HG03457 (cell line): ENCODE measurements around the gene LRRTM4.

ENCODE experiments used
- ATAC-seq: cut with Tn5 transposase; IDR thresholded peaks from one replicate; pipeline ENCODE4 v1.9.1; 2021; ENCODE audit warnings: moderate number of reproducible peaks; ENCODE audit not compliant: unreplicated experiment

LRRTM4 gene

GRCh38 chr2:77009307-77009706 is 512.9 kb downstream of the LRRTM4 start:
- ATAC-seq: no peak

- ATAC-seq: no peak
Measured at GRCh38 chr2:77008853-77009252, 513.3 kb downstream of the LRRTM4 start.

DNA sequence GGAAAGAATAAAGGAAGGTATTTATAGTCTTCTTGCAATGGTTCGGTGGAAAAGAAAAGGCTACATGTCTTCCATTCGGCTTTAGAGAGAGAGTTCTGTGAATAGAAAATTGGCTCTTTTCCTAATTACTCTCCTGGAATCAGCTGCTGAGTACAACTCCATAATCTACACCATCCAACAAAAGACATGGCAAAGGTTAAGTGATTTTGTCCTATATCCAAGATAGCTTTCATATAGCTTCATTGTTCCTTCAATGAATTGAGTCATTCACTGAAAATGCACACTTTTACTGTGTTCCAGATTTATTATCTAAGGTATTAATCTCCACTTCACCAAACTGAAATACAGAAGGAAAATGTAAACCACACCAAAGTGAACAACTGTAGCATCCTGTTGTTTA is 514.5 kb downstream of the LRRTM4 start:
- no peak for ATAC-seq

GRCh38 chr2:77005522-77005921 is 516.7 kb downstream of the LRRTM4 start:
- no peak for ATAC-seq

DNA sequence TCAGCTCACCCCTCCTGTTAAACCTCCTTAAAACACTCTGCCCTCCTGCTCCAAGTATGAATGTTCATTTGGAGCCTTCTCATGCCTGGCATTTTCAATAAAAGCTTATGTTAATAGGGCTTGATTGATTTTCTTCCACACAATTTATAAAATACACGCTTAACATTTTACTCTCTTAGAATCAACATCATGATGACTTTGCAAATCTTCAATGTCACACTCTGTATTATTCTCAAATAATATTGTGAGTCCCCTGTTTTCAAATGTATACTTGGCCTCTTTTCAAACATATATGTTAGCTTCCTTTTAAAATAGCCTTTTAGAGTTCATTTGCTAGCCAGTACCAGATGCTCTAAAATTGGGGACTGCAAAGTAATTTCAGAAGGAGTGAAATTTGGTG is 520.3 kb downstream of the LRRTM4 start:
- ATAC-seq: no peak

DNA sequence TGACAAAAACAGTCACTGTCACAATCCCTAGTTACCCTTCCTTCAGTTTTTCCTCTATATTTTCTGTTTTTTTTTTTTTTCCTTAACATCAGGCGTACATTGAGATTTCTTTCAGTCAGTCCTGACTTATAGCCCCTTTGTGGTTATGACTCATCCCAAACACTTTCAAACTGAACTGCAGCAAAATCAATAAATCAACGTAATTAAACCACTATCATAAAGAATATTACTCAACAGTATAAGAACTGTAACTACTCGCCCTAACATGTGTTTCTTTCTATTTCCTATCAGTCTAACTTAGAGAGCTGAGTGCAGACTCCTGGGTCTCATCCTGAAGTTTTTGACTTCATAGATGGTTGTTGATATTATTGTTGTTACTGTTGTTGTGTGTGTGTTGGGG is 523.5 kb downstream of the LRRTM4 start:
- no peak for ATAC-seq

- no peak for ATAC-seq
Measured at GRCh38 chr2:76998152-76998551, 524.0 kb downstream of the LRRTM4 start.

DNA sequence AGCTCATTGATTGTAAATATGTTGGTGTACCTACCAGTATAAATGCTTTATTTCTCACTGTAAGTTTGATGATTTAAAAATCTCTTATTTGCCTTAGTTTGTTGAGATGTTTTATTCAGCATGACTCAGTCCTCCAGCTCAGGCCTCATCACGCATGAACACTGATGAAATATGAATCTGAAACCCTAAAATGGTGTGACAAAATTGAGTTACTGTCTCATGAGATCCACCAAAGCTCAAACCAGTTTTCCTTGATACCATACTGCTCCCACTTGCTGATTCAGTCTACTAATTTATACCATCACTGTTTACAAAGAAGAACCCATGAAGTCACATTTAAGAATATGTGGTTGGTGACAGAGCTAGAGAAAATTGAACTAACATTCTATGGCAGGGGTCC is 524.9 kb downstream of the LRRTM4 start:
- no peak for ATAC-seq

GRCh38 chr2:76985387-76986136 is 536.6 kb downstream of the LRRTM4 start:
- no peak for ATAC-seq

DNA sequence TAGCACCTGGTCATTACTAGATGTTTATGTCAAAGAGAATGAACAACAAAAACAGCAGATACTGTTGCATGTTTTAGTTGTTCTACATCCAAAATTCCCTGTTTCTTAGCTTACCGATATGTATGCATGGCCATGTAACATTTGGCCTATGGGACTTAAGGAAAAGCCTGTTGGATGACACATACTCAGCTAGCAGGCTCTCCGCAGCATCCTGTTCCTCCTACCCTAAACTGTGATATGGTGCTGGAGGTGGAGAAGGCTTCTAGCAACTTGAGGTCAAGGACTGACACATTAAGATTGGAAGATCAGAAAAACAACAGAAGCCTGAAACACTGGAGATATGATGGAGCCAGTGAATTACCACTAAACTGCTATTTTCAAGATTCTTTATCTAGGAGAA is 537.8 kb downstream of the LRRTM4 start:
- no peak for ATAC-seq

DNA sequence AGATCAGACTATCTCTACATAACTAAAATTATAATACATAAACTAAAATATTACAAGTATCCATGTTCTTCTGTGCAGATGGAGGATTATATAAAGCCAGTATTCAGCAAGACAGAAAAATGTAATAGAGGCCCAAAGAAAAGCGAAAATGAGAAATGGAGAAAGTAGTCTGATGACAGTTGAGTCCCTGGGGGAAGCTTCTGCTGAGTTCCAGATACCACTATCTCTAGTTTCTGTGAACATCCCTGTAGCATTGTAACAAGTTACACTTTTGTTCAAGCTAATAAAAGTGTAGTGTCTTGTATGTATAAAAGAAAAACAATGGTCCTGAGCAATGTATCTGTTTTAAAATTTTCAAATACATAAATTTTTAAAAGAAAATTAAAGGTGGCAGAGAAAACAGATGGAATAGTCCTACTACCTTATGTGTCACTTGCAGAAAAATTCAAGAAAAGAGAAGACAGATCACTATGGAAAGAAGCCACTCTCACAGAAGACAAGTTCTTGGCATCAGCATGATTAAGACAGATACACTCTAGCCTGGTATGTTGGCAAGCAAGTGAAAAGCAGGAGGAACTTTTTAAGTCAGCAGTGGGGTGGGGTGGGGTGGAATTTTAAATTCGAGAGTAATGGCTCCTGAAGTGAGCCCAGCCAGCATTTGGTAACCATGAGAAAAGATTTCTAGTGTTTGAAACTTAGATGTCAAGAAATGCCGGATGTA is 541.9 kb downstream of the LRRTM4 start:
- no peak for ATAC-seq

GRCh38 chr2:76977846-76978727 is 544.1 kb downstream of the LRRTM4 start:
- ATAC-seq: no peak

GRCh38 chr2:76975752-76976151 is 546.4 kb downstream of the LRRTM4 start:
- ATAC-seq: no peak

- ATAC-seq: no peak
Measured at GRCh38 chr2:76973610-76974009, 548.6 kb downstream of the LRRTM4 start.

DNA sequence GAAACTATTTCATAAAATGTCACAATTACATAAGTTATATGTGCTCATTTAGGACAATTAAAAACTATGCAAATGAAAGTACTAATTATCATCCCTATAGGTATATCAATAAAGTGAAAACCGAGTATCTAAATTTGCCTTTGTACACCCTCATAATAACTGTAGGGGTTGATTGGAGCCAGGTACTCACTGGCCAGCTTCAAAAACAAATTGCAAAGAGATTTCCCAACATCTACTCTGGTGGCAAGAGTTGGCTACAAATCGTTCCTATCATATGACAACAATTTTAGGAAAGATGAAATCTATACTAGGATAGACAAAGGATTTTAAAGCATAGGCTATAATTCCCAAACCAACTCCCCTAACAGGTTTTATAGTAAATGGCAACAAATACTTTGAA is 556.4 kb downstream of the LRRTM4 start:
- ATAC-seq: no peak

- ATAC-seq: no peak
Measured at GRCh38 chr2:76958749-76959148, 563.4 kb downstream of the LRRTM4 start.

DNA sequence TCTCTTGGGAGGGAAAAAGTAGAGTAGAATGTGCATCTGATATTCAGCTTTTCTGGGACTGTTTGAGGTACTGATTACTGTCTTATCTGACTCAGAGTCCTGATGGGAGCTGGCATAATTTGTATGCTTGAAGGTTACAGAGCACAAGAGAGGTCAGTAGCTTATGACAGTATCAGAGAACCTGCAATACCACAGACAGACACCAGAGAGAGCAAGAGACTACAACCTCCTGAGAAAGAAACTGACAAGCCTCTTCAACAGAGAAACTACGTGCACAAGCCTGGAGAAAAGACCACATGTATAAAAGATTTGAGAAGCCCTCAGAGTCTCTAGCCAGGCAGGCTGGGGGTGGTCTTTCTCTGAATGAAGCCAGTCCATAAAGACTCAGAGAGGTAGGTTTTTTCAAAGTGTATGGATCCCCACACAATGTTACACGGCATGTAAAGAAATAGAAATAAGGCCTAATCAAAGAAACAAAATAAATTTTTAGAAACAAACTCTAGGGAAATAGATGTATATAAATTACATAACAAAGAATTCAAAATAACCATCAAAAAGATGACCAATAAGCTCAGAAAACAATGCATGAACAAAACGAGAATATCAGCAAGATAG is 568.3 kb downstream of the LRRTM4 start:
- no peak for ATAC-seq

- no peak for ATAC-seq
Measured at GRCh38 chr2:76946631-76947145, 575.5 kb downstream of the LRRTM4 start.

DNA sequence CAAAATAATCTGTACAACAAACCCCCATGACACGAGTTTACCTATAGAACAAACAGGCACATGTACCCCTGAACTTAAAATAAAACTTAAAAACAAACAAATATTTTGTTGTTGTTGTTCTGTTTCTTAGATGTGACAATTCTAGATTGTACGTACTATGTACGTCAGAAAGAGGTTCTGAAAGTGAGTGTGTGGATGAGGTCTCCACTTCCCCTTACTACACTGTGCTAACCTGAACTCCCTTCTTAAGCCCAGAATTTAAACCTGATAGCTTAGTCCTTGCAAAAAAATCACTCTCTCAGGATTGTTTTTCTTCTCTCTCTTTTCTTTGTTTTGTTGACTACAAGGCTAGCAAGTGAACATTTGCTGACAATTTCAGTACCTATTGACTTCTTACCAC is 581.6 kb downstream of the LRRTM4 start:
- no peak for ATAC-seq

GRCh38 chr2:76938153-76938552 is 584.0 kb downstream of the LRRTM4 start:
- ATAC-seq: no peak

- ATAC-seq: no peak
Measured at GRCh38 chr2:76932550-76932949, 589.6 kb downstream of the LRRTM4 start.
